ENCODE data around the gene NUP210L. TPM values are rescaled to one million over a fixed set of nuclear protein-coding genes. Genes with fewer than 3 reads are reported as not detected.

NUP210L gene
- total and polyA plus RNA-seq, 9 of the 15 experiments (the other 6 are each of a cell fraction or from before 2014, with no cell fraction given), result 0.01 to 0.04 TPM; not detected in 7

DNA sequence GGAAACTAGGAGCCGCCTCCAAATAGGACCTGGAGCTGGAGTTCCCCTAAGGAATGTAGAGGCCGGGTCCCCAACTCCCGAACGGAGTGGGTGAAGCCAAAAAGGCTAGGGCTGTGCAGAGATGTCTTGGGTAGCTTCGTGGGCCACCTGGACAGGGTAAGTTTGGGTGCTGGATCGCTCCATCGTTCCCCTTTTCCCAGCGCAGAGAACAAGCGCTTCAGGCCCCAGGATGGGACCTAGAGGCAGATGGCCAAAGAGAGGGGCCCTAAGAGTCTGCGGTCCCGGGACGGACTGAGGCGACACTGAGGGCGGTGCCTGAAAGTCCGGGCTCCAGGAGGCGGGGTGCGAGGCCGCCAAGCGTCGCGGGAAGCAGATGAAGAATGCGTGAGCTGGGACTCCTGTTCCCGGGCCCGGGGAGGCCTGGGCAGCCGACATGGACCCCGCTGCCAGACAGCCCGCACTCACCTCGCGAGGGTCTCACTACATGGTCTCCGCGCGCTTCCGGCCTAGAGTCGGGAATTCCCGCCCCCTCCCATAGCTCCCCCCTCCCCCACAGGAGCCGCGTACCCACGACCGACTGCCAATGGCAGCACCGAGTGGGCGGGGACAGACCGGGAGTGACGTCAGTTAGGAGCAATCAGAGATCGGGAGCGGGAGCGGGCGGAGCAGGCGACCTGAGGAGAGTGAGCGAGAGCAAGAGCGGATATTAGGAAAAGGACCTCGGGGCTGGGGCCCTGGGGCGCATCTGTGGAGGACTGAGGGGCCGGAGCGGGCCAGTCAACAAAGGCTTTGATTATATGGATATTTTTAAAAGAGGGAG, 191.6 kb downstream of the NUP210L start, which contains the start of gene SLC39A1 (continued):
- TF ChIP-seq, protein P1, sequence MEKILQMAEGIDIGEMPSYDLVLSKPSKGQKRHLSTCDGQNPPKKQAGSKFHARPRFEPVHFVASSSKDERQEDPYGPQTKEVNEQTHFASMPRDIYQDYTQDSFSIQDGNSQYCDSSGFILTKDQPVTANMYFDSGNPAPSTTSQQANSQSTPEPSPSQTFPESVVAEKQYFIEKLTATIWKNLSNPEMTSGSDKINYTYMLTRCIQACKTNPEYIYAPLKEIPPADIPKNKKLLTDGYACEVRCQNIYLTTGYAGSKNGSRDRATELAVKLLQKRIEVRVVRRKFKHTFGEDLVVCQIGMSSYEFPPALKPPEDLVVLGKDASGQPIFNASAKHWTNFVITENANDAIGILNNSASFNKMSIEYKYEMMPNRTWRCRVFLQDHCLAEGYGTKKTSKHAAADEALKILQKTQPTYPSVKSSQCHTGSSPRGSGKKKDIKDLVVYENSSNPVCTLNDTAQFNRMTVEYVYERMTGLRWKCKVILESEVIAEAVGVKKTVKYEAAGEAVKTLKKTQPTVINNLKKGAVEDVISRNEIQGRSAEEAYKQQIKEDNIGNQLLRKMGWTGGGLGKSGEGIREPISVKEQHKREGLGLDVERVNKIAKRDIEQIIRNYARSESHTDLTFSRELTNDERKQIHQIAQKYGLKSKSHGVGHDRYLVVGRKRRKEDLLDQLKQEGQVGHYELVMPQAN (IDR thresholded peaks at IDR 0.05; ENCODE audit: borderline replicate concordance), result no peak
- TF ChIP-seq ATF7 (IDR thresholded peaks at IDR 0.05) (peak; percentile 90), PCBP1 (IDR thresholded peaks at IDR 0.05; ENCODE audit: low read depth, low read length, poor library complexity, severe bottlenecking) (no peak), NONO (IDR thresholded peaks at IDR 0.05; ENCODE audit: low read depth in 2 of 2, low read length in 1 of 2) (no peak; a peak in 1 of 4 replicates), PHB (CRISPR knock-in tag; IDR thresholded peaks at IDR 0.05) (no peak), ZBTB17 (CRISPR knock-in tag; IDR thresholded peaks at IDR 0.05) (no peak), NR2C2 (CRISPR knock-in tag; IDR thresholded peaks at IDR 0.05) (no peak), NR2C2 (tag; IDR thresholded peaks at IDR 0.05) (peak; percentile 43; the same call in 1 of the 2 replicates), ZNF830 (CRISPR knock-in tag; IDR thresholded peaks at IDR 0.05) (no peak), TOE1 (IDR thresholded peaks at IDR 0.05; ENCODE audit: borderline replicate concordance) (no peak), TOE1 (CRISPR knock-in tag; IDR thresholded peaks at IDR 0.05; ENCODE audit: borderline replicate concordance, low read depth) (no peak), TCFL5 (CRISPR knock-in tag; conservative IDR thresholded peaks at IDR 0.05) (no peak), BRD9 (IDR thresholded peaks at IDR 0.05; ENCODE audit: low read depth, partially characterized antibody) (no peak)
- TF ChIP-seq, protein P2, sequence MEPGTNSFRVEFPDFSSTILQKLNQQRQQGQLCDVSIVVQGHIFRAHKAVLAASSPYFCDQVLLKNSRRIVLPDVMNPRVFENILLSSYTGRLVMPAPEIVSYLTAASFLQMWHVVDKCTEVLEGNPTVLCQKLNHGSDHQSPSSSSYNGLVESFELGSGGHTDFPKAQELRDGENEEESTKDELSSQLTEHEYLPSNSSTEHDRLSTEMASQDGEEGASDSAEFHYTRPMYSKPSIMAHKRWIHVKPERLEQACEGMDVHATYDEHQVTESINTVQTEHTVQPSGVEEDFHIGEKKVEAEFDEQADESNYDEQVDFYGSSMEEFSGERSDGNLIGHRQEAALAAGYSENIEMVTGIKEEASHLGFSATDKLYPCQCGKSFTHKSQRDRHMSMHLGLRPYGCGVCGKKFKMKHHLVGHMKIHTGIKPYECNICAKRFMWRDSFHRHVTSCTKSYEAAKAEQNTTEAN (CRISPR knock-in tag; IDR thresholded peaks at IDR 0.05), result no peak
- TF ChIP-seq, protein P3, sequence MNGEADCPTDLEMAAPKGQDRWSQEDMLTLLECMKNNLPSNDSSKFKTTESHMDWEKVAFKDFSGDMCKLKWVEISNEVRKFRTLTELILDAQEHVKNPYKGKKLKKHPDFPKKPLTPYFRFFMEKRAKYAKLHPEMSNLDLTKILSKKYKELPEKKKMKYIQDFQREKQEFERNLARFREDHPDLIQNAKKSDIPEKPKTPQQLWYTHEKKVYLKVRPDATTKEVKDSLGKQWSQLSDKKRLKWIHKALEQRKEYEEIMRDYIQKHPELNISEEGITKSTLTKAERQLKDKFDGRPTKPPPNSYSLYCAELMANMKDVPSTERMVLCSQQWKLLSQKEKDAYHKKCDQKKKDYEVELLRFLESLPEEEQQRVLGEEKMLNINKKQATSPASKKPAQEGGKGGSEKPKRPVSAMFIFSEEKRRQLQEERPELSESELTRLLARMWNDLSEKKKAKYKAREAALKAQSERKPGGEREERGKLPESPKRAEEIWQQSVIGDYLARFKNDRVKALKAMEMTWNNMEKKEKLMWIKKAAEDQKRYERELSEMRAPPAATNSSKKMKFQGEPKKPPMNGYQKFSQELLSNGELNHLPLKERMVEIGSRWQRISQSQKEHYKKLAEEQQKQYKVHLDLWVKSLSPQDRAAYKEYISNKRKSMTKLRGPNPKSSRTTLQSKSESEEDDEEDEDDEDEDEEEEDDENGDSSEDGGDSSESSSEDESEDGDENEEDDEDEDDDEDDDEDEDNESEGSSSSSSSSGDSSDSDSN (IDR thresholded peaks at IDR 0.05; ENCODE audit: borderline replicate concordance in 1 of 2, low read depth in 2 of 2, low read length in 2 of 2), result peak in 1 of 2 experiments; percentile 35; a peak in 1 of 4 replicates
- TF ChIP-seq, protein P4, sequence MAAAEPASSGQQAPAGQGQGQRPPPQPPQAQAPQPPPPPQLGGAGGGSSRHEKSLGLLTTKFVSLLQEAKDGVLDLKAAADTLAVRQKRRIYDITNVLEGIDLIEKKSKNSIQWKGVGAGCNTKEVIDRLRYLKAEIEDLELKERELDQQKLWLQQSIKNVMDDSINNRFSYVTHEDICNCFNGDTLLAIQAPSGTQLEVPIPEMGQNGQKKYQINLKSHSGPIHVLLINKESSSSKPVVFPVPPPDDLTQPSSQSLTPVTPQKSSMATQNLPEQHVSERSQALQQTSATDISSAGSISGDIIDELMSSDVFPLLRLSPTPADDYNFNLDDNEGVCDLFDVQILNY (CRISPR knock-in tag; IDR thresholded peaks at IDR 0.05), result no peak
- TF ChIP-seq, protein P5, sequence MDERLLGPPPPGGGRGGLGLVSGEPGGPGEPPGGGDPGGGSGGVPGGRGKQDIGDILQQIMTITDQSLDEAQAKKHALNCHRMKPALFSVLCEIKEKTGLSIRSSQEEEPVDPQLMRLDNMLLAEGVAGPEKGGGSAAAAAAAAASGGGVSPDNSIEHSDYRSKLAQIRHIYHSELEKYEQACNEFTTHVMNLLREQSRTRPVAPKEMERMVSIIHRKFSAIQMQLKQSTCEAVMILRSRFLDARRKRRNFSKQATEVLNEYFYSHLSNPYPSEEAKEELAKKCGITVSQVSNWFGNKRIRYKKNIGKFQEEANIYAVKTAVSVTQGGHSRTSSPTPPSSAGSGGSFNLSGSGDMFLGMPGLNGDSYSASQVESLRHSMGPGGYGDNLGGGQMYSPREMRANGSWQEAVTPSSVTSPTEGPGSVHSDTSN (CRISPR knock-in tag; IDR thresholded peaks at IDR 0.05; ENCODE audit: low read depth), result peak; percentile 86
- TF ChIP-seq, protein P5 (tag; conservative IDR thresholded peaks at IDR 0.05; ENCODE audit: low read depth), result peak; percentile 96

Data from K562 (cell line).